ENCODE measurements around the gene CLEC16A. TPM values are rescaled to one million over a fixed set of nuclear protein-coding genes. Genes with fewer than 3 reads are reported as not detected.

CLEC16A gene
- total RNA-seq, 4 donors from 2014 or later, result 20.3 to 25.7 (median 25.1) TPM

- peaks cover 0 to 69% (median 0%) of the 10 kb centered on the region in 3 donors for H3K36me3 ChIP-seq
- intact Hi-C loops (cut with DNase I), result no loop called here
- H3K9me3 ChIP-seq, result no peaks in the 10 kb centered on the region
- TF ChIP-seq POLR2A (IDR thresholded peaks at IDR 0.05), result no peak
- peak overlapping the region in 3 of 4 donors; percentile 60 to 71 (median 70) for H3K27ac ChIP-seq
- no peaks in the 10 kb centered on the region for H3K27me3 ChIP-seq
- H3K4me3 ChIP-seq, result no peak overlapping the region
- 36 to 41% methylated on average over 11 of the region's 11 CpGs for WGBS, 2 donors
- peaks cover 0 to 56% (median 30%) of the 10 kb centered on the region in 3 donors for H3K4me1 ChIP-seq
- DNase-seq, result no peak
Measured at GRCh38 chr16:11084484-11084875, 140.1 kb downstream of the CLEC16A start.

- intact Hi-C loops (cut with DNase I), result no loop called here
- Histone ChIP-seq H3K27me3 (no peaks in the 10 kb centered on the region), H3K36me3 (peaks cover 0 to 64% (median 0%) of the 10 kb centered on the region in 3 donors), H3K27ac (peak overlapping the region in 3 of 4 donors; percentile 60 to 71 (median 70)), H3K4me3 (no peak overlapping the region), H3K9me3 (no peaks in the 10 kb centered on the region), H3K4me1 (peaks cover 0 to 56% (median 29%) of the 10 kb centered on the region in 3 donors)
- TF ChIP-seq POLR2A (IDR thresholded peaks at IDR 0.05) (no peak), CTCF (IDR thresholded peaks at IDR 0.05) (no peak)
- DNase-seq, result no peak
- WGBS, 2 donors, result 77 to 86% methylated on average over 8 to 10 of the region's 15 CpGs
Measured at GRCh38 chr16:11084876-11085485, 140.6 kb downstream of the CLEC16A start.

- 93 to 98% methylated on average over 5 of the region's 5 CpGs for WGBS, 2 donors
- intact Hi-C loops (cut with DNase I), result no loop called here
- TF ChIP-seq CTCF (IDR thresholded peaks at IDR 0.05), result no peak
- TF ChIP-seq POLR2A (IDR thresholded peaks at IDR 0.05), result no peak
- Histone ChIP-seq H3K4me1 (peaks cover 0 to 53% (median 25%) of the 10 kb centered on the region in 3 donors), H3K9me3 (no peaks in the 10 kb centered on the region), H3K27me3 (no peaks in the 10 kb centered on the region), H3K4me3 (no peak overlapping the region), H3K27ac (peak overlapping the region in 3 of 4 donors; percentile 60 to 71 (median 70)), H3K36me3 (peaks cover 0 to 55% (median 0%) of the 10 kb centered on the region in 3 donors)
- no peak for DNase-seq
Measured at GRCh38 chr16:11085916-11086315, 141.6 kb downstream of the CLEC16A start.

GRCh38 chr16:11087691-11088073 lies 143.3 kb downstream of the CLEC16A start:
- no peak overlapping the region for H3K4me3 ChIP-seq
- H3K4me1 ChIP-seq, result peaks cover 0 to 61% (median 32%) of the 10 kb centered on the region in 3 donors
- H3K9me3 ChIP-seq, result no peaks in the 10 kb centered on the region
- no CpG with 5 or more reads among the region's 6 CpGs for WGBS, 2 donors
- H3K27ac ChIP-seq, result peak overlapping the region in 3 of 4 donors; percentile 14 to 58 (median 22)
- H3K27me3 ChIP-seq, result no peaks in the 10 kb centered on the region
- peaks cover 0 to 42% (median 5%) of the 10 kb centered on the region in 3 donors for H3K36me3 ChIP-seq
- intact Hi-C loops (cut with DNase I), result no loop called here
- TF ChIP-seq POLR2A (IDR thresholded peaks at IDR 0.05) (no peak), CTCF (IDR thresholded peaks at IDR 0.05) (no peak)
- no peak for DNase-seq

GRCh38 chr16:11088074-11088730 lies 143.8 kb downstream of the CLEC16A start:
- Histone ChIP-seq H3K27me3 (no peaks in the 10 kb centered on the region), H3K9me3 (no peaks in the 10 kb centered on the region), H3K4me1 (peaks cover under 1 to 66% (median 32%) of the 10 kb centered on the region in 3 donors), H3K36me3 (peaks cover 0 to 39% (median 5%) of the 10 kb centered on the region in 3 donors), H3K4me3 (no peak overlapping the region), H3K27ac (peak overlapping the region in 3 of 4 donors; percentile 14 to 73 (median 58))
- no peak for DNase-seq
- WGBS, 2 donors, result 83 to 100% methylated on average over 1 to 3 of the region's 11 CpGs
- no peak for TF ChIP-seq POLR2A (IDR thresholded peaks at IDR 0.05)
- intact Hi-C loops (cut with DNase I), result no loop called here

- peaks cover 0 to 33% (median 5%) of the 10 kb centered on the region in 3 donors for H3K36me3 ChIP-seq
- intact Hi-C loops (cut with DNase I), result no loop called here
- no peaks in the 10 kb centered on the region for H3K27me3 ChIP-seq
- H3K27ac ChIP-seq, result peak overlapping the region in 2 of 4 donors; percentile 62 to 73
- H3K9me3 ChIP-seq, result no peaks in the 10 kb centered on the region
- WGBS, 2 donors, result 82 to 84% methylated on average over 5 to 6 of the region's 6 CpGs
- no peak for DNase-seq
- TF ChIP-seq CTCF (IDR thresholded peaks at IDR 0.05) (no peak), POLR2A (IDR thresholded peaks at IDR 0.05) (no peak)
- no peak overlapping the region for H3K4me3 ChIP-seq
- peaks cover 7 to 72% (median 37%) of the 10 kb centered on the region in 3 donors for H3K4me1 ChIP-seq
Measured at GRCh38 chr16:11088831-11089230, 144.5 kb downstream of the CLEC16A start.
